SK-N-SH (cell line): ENCODE results near the gene SAMD1. TPM values are rescaled to one million over a fixed set of nuclear protein-coding genes. Genes with fewer than 3 reads are reported as not detected.

Experiments used
- CTCF ChIA-PET: fragments of 300-600, 350-600 bp; formaldehyde crosslinking; extraction: SDS; loops from one replicate; lab custom pipeline; 2021; lab: Yijun Ruan, JAX
- POLR2A ChIA-PET: fragments of 350-600 bp; sonication (Branson Sonifier 250); formaldehyde crosslinking; extraction: SDS; loops from one replicate; lab custom pipeline; 2020; ENCODE audit warnings: antibody characterized with exemption, inconsistent platforms; lab: Yijun Ruan, JAX
- DNase-seq: peaks from one replicate; pipeline ENCODE4 v3.0.0; 2012
- H2AFZ ChIP-seq: fragments of 200-600 bp; sonication (generic); 2 replicates; pipeline ENCODE4 v1.8.1; 2016; ENCODE audit warnings: antibody characterized with exemption, mild to moderate bottlenecking, low read depth
- H3F3A ChIP-seq: fragments of 200-600 bp; sonication (generic); replicated peaks from 2 replicates; pipeline ENCODE3; 2016; ENCODE audit warnings: antibody characterized with exemption, mild to moderate bottlenecking; ENCODE audit not compliant: insufficient read depth
- H3K27ac ChIP-seq, 2 experiments: fragments of 200-500 bp in 1 of 2; fragments of 200-600 bp in 1 of 2; sonication (Bioruptor generic) in 1 of 2; sonication (generic), shearing (Covaris generic) in 1 of 2; 2 replicates each; pipeline versions ENCODE4 v1.5.1 to v1.6.1; 2014 to 2016; ENCODE audit warnings: low read depth in 2 of 2, inconsistent platforms in 1 of 2, low read length in 1 of 2, mild to moderate bottlenecking in 1 of 2, mixed read lengths in 1 of 2
- H3K27me3 ChIP-seq: fragments of 200-600 bp; sonication (generic), shearing (Covaris generic); 2 replicates; pipeline ENCODE4 v1.6.1; 2016; ENCODE audit warnings: mixed run types; ENCODE audit not compliant: insufficient read depth
- H3K36me3 ChIP-seq, 2 experiments: fragments of 200-500 bp in 1 of 2; fragments of 200-600 bp in 1 of 2; sonication (Bioruptor generic) in 1 of 2; sonication (generic) in 1 of 2; replicated peaks in 1 of 2; 2 replicates each; pipeline versions ENCODE3 to v1.5.1; 2014 to 2016; ENCODE audit warnings: low read length in 1 of 2, mild to moderate bottlenecking in 1 of 2; ENCODE audit not compliant: insufficient read depth in 2 of 2, control insufficient read depth in 1 of 2
- H3K4me1 ChIP-seq, 2 experiments: fragments of 200-500 bp in 1 of 2; fragments of 200-600 bp in 1 of 2; sonication (Bioruptor generic) in 1 of 2; sonication (generic), shearing (Covaris generic) in 1 of 2; 2 replicates each; pipeline versions ENCODE4 v1.5.1 to v1.6.1; 2014 to 2016; ENCODE audit warnings: low read depth in 1 of 2, low read length in 1 of 2, mixed run types in 1 of 2; ENCODE audit not compliant: insufficient read depth in 2 of 2, control insufficient read depth in 1 of 2
- H3K4me2 ChIP-seq: fragments of 200-600 bp; sonication (generic), shearing (Covaris generic); 2 replicates; pipeline ENCODE4 v1.6.1; 2017; ENCODE audit warnings: mixed run types
- H3K4me3 ChIP-seq, 2 experiments: fragments of 200-500 bp in 1 of 2; fragments of 200-600 bp in 1 of 2; sonication (Bioruptor generic) in 1 of 2; sonication (generic), shearing (Covaris generic) in 1 of 2; 2 replicates each; pipeline versions ENCODE4 v1.5.1 to v1.8.1; 2014 to 2016; ENCODE audit warnings: low read depth in 2 of 2, inconsistent platforms in 1 of 2, low read length in 1 of 2, mild to moderate bottlenecking in 1 of 2, mixed read lengths in 1 of 2, moderate library complexity in 1 of 2
- H3K79me2 ChIP-seq: fragments of 200-600 bp; sonication (generic); 2 replicates; pipeline ENCODE4 v1.8.1; 2017; ENCODE audit warnings: mild to moderate bottlenecking; ENCODE audit not compliant: insufficient read depth
- H3K9ac ChIP-seq: fragments of 200-600 bp; sonication (generic); 2 replicates; pipeline ENCODE4 v1.6.1; 2017; ENCODE audit warnings: mixed run types
- H3K9me2 ChIP-seq: fragments of 200-600 bp; sonication (generic); 2 replicates; pipeline ENCODE4 v1.6.1; 2017; ENCODE audit warnings: mixed run types
- H3K9me3 ChIP-seq: fragments of 200-600 bp; sonication (generic); 2 replicates; pipeline ENCODE4 v1.6.1; 2017; ENCODE audit warnings: mixed run types, mild to moderate bottlenecking, moderate library complexity
- H4K20me1 ChIP-seq: fragments of 200-600 bp; sonication (generic); 2 replicates; pipeline ENCODE4 v1.6.1; 2017; ENCODE audit warnings: mild to moderate bottlenecking, mixed run types; ENCODE audit not compliant: insufficient read depth
- CHD2 ChIP-seq: fragments of 150-350 bp; IDR thresholded peaks from 2 replicates; pipeline ENCODE4 v1.6.1; 2018; ENCODE audit warnings: low read length; ENCODE audit not compliant: partially characterized antibody
- EP300 ChIP-seq, 2 experiments: IDR thresholded peaks; 2 replicates each; pipeline versions ENCODE4 v1.4.0 to v1.6.1; 2012; ENCODE audit warnings: borderline replicate concordance in 1 of 2, low read depth in 1 of 2, low read length in 1 of 2
- EZH2phosphoT487 ChIP-seq: fragments of 200-600 bp; sonication (generic); IDR thresholded peaks from 2 replicates; pipeline ENCODE4 v1.6.1; 2017; ENCODE audit warnings: low read depth, mixed run types, mild to moderate bottlenecking, antibody characterized with exemption, moderate library complexity, borderline replicate concordance
- FOXM1 ChIP-seq: IDR thresholded peaks from 2 replicates; pipeline ENCODE4 v1.4.0; 2012; ENCODE audit warnings: low read depth, mild to moderate bottlenecking
- GABPA ChIP-seq: IDR thresholded peaks from 2 replicates; pipeline ENCODE4 v1.4.0; 2012; ENCODE audit warnings: low read depth, mild to moderate bottlenecking
- MXI1 ChIP-seq: IDR thresholded peaks from 2 replicates; pipeline ENCODE4 v1.6.1; 2012; ENCODE audit warnings: mild to moderate bottlenecking, low read depth, low read length, improper control_type of control experiment
- NFIC ChIP-seq: IDR thresholded peaks from 2 replicates; pipeline ENCODE4 v1.4.0; 2012; ENCODE audit warnings: borderline replicate concordance
- NRF1 ChIP-seq: IDR thresholded peaks from 2 replicates; pipeline ENCODE4 v1.6.1; 2012; ENCODE audit warnings: low read depth, mild to moderate bottlenecking, low read length
- RAD21 ChIP-seq: IDR thresholded peaks from 2 replicates; pipeline ENCODE4 v1.6.1; 2012; ENCODE audit warnings: mild to moderate bottlenecking, low read length
- RFX5 ChIP-seq: IDR thresholded peaks from 2 replicates; pipeline ENCODE4 v1.6.1; 2012; ENCODE audit warnings: mild to moderate bottlenecking, improper control_type of control experiment, low read length
- WGBS: methylation state at CpG from one replicate; pipeline ENCODE4 v1.1.6; 2017; ENCODE audit warnings: low lambda C conversion rate; 5-methylcytosine and 5-hydroxymethylcytosine counted together
- polyA plus RNA-seq, 3 experiments: library from polyadenylated mRNA; depleted of rRNA; stranded (reverse); fragments of >200 nt; gene quantifications; 2 replicates each; pipeline ENCODE4 v1.2.3, GENCODE V29; 2012
- TF ChIP-seq, protein P1 (sequence below): IDR thresholded peaks from 2 replicates; pipeline ENCODE4 v1.6.1; 2012; ENCODE audit warnings: mild to moderate bottlenecking, low read depth, low read length, moderate library complexity
- TF ChIP-seq, protein P2 (sequence below): IDR thresholded peaks from 2 replicates; pipeline ENCODE4 v1.4.0; 2012; ENCODE audit warnings: low read depth, borderline replicate concordance
- TF ChIP-seq, protein P3 (sequence below): IDR thresholded peaks from 2 replicates; pipeline ENCODE4 v1.4.0; 2012; ENCODE audit warnings: low read depth

The SAMD1 gene
- polyA plus RNA-seq, 1 of the 3 experiments (the other 2 are of a cell fraction) = 19.0 TPM

DNA sequence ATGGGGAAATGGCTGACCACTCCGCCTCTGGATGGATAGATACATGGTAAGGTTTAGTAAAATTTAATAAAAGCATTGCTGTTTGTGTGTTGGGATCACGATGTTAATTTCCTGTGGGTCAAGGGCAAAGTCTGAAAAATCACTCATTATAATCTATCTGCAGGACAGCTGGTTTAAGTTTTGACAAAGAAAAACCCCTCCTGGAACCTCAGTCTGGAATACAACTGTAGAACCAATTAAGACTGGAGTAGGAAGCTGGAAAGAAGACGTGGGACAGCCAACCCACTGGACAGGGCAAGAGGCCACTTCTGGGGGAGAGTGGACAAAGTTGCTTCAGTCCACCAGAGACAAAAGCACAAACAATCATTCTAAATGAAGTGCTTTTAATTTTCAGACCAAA, 28.6 kb upstream of the SAMD1 start (continued):
- TF ChIP-seq, protein P1, sequence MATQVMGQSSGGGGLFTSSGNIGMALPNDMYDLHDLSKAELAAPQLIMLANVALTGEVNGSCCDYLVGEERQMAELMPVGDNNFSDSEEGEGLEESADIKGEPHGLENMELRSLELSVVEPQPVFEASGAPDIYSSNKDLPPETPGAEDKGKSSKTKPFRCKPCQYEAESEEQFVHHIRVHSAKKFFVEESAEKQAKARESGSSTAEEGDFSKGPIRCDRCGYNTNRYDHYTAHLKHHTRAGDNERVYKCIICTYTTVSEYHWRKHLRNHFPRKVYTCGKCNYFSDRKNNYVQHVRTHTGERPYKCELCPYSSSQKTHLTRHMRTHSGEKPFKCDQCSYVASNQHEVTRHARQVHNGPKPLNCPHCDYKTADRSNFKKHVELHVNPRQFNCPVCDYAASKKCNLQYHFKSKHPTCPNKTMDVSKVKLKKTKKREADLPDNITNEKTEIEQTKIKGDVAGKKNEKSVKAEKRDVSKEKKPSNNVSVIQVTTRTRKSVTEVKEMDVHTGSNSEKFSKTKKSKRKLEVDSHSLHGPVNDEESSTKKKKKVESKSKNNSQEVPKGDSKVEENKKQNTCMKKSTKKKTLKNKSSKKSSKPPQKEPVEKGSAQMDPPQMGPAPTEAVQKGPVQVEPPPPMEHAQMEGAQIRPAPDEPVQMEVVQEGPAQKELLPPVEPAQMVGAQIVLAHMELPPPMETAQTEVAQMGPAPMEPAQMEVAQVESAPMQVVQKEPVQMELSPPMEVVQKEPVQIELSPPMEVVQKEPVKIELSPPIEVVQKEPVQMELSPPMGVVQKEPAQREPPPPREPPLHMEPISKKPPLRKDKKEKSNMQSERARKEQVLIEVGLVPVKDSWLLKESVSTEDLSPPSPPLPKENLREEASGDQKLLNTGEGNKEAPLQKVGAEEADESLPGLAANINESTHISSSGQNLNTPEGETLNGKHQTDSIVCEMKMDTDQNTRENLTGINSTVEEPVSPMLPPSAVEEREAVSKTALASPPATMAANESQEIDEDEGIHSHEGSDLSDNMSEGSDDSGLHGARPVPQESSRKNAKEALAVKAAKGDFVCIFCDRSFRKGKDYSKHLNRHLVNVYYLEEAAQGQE = no peak
- no peak for TF ChIP-seq FOXM1

DNA sequence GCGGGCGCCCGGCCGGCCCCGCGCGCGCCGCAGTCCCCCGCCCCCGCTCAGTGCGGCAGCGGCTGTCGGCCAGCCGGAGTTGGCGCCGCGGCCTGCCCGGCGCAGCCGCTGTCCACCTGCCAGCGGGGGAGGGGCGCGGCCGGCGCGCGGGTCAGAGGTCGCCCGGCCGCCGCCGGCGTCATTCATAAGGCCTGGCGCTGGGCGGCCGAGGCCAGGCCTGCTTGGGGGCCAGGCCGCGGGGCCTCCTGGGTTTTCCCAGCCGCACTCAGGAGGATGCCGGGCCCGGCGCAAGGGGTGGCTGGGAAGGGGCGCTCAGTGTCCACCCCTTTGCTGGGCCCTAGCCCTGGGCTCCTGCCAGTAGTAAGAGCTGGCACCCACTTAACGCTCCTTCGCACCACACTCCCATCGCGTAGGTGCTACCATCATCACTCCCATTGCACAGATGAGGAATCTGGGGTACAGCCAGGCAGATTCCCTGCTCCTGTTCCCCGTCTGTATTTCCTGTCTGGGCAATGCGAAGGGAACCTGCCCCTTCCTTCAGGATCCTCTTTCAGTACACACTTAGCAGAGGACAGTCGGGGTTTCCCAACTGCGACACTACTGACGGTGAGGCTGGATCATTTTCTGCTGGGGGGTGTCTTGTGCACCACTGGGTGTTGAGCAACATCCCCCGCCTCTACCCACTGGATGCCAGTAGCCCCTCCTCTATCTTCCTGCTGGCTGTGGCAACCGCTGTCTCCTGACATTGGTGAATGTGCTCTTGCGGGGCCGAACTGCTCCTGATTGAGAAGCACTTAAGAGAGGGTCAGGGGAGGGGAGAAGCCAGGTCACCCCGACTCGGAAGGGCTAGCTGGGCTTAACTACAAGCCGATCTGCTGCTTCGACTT, 27.9 kb upstream of the SAMD1 start:
- TF ChIP-seq NRF1 (peak; percentile 35; the same call in 1 of the 2 replicates), EZH2phosphoT487 (no peak), NFIC (no peak), CHD2 (no peak), GABPA (no peak), EP300 (IDR thresholded peaks at IDR 0.05; ENCODE audit: borderline replicate concordance in 1 of 2, low read depth in 1 of 2, low read length in 1 of 2) (no peak), RFX5 (no peak), RAD21 (no peak), FOXM1 (no peak), MXI1 (peak; percentile 38; the same call in 1 of the 2 replicates)
- TF ChIP-seq, protein P2, sequence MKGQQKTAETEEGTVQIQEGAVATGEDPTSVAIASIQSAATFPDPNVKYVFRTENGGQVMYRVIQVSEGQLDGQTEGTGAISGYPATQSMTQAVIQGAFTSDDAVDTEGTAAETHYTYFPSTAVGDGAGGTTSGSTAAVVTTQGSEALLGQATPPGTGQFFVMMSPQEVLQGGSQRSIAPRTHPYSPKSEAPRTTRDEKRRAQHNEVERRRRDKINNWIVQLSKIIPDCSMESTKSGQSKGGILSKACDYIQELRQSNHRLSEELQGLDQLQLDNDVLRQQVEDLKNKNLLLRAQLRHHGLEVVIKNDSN = no peak
- TF ChIP-seq, protein P3, sequence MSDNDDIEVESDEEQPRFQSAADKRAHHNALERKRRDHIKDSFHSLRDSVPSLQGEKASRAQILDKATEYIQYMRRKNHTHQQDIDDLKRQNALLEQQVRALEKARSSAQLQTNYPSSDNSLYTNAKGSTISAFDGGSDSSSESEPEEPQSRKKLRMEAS = 0 out of 2 replicates have a peak, but pooled peaks have one; percentile 12
- Histone ChIP-seq H3K4me1 (peaks cover 15 to 36% of the 10 kb centered on the region in 2 experiments), H3F3A (peaks cover 15% of the 10 kb centered on the region), H3K4me2 (peak overlapping the region; percentile 81), H3K79me2 (peaks cover 30% of the 10 kb centered on the region), H3K36me3 (no peaks in the 10 kb centered on the region), H2AFZ (peak overlapping the region; percentile 77), H3K9me3 (no peaks in the 10 kb centered on the region), H3K27me3 (no peaks in the 10 kb centered on the region), H3K4me3 (peak overlapping the region; percentile 55 to 62), H3K9ac (peak overlapping the region; percentile 54), H3K27ac (peak overlapping the region; percentile 70 to 98), H3K9me2 (no peaks in the 10 kb centered on the region), H4K20me1 (no peaks in the 10 kb centered on the region)
- peak; percentile 42 for DNase-seq
- CTCF ChIA-PET = interaction anchor here (0.7 to 3.7 kb wide), 4 partner anchors 17 to 230 kb away, joined by 3 to 22 read pairs (median 6); partner anchors contain the start of gene ASF1B
- WGBS = 27% methylated on average over 18 of the region's 61 CpGs
- POLR2A ChIA-PET = interaction anchor here (2.4 kb wide), 1 partner anchor 17 kb away, joined by 13 read pairs; the partner anchor contains the start of gene ASF1B
